Kidney epithelial cell (primary cell): Measurements from ENCODE around the gene EIF3B. TPM values are rescaled to one million over a fixed set of nuclear protein-coding genes. Genes with fewer than 3 reads are reported as not detected.

Experiments used
- DNase-seq: peaks from one replicate; pipeline ENCODE4 v3.0.0-alpha.2; 2010; ENCODE audit warnings: low read depth
- H3K27me3 ChIP-seq: 2 replicates; pipeline ENCODE4 v1.6.0; 2011; ENCODE audit warnings: low read length; ENCODE audit not compliant: control insufficient read depth, insufficient read depth
- H3K36me3 ChIP-seq: 2 replicates; pipeline ENCODE4 v1.5.1; 2011; ENCODE audit warnings: low read length; ENCODE audit not compliant: control insufficient read depth, insufficient read depth
- H3K4me3 ChIP-seq: 2 replicates; pipeline ENCODE4 v1.5.1; 2011; ENCODE audit warnings: low read depth, mild to moderate bottlenecking, control low read depth, low read length
- total RNA-seq: library from RNA; depleted of rRNA; stranded (reverse); fragments of >200 nt; gene quantifications from 2 replicates; pipeline ENCODE4 v1.2.3, GENCODE V29; 2015
- TF ChIP-seq, protein P1 (sequence below): IDR thresholded peaks from 2 replicates; pipeline ENCODE4 v1.5.1; 2011; ENCODE audit warnings: mild to moderate bottlenecking, moderate library complexity, low read length, control low read depth, inconsistent platforms; ENCODE audit not compliant: insufficient read depth, poor library complexity, severe bottlenecking

Gene EIF3B
- total RNA-seq, 1 donor from 2014 or later: 153 TPM

GRCh38 chr7:2425749-2426148 lies 71.1 kb downstream of the EIF3B start:
- Histone ChIP-seq H3K4me3 (no peak overlapping the region), H3K27me3 (no peaks in the 10 kb centered on the region), H3K36me3 (no peaks in the 10 kb centered on the region)
- TF ChIP-seq, protein P1, sequence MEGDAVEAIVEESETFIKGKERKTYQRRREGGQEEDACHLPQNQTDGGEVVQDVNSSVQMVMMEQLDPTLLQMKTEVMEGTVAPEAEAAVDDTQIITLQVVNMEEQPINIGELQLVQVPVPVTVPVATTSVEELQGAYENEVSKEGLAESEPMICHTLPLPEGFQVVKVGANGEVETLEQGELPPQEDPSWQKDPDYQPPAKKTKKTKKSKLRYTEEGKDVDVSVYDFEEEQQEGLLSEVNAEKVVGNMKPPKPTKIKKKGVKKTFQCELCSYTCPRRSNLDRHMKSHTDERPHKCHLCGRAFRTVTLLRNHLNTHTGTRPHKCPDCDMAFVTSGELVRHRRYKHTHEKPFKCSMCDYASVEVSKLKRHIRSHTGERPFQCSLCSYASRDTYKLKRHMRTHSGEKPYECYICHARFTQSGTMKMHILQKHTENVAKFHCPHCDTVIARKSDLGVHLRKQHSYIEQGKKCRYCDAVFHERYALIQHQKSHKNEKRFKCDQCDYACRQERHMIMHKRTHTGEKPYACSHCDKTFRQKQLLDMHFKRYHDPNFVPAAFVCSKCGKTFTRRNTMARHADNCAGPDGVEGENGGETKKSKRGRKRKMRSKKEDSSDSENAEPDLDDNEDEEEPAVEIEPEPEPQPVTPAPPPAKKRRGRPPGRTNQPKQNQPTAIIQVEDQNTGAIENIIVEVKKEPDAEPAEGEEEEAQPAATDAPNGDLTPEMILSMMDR: no peak
- DNase-seq: no peak

Other genes with a start within 250 kb of the EIF3B start
- 59.5 and 61.2 TPM in 2 replicates for gene MAD1L1, start 121.9 kb upstream of the EIF3B start, total RNA-seq
- 21.7 and 26.3 TPM in 2 replicates for gene MRM2, start 112.6 kb upstream of the EIF3B start, total RNA-seq
- 15.5 and 21.0 TPM in 2 replicates for gene NUDT1, start 112.6 kb upstream of the EIF3B start, total RNA-seq
- 43.8 and 47.7 TPM in 2 replicates for gene SNX8, start 40.4 kb upstream of the EIF3B start, total RNA-seq
- 7.5 and 11.6 TPM in 2 replicates for gene CHST12, start 48.8 kb downstream of the EIF3B start, total RNA-seq
- gene GRIFIN, start 121.6 kb downstream of the EIF3B start, total RNA-seq: not detected in 2 replicates
- 36.6 and 39.7 TPM in 2 replicates for gene LFNG, start 164.9 kb downstream of the EIF3B start, total RNA-seq
- gene BRAT1, start 200.7 kb downstream of the EIF3B start, total RNA-seq: 40.1 TPM in 2 replicates
- gene IQCE, start 204.2 kb downstream of the EIF3B start, total RNA-seq: 18.0 and 20.0 TPM in 2 replicates